Mesenchymal stem cell (in vitro differentiated cells and primary cell): Measurements from ENCODE around the gene NEK3.

ENCODE experiments used
- DNase-seq: peaks from one replicate; pipeline ENCODE4 v3.0.0-alpha.2; 2013
- H2AFZ ChIP-seq: one replicate; pipeline ENCODE4 v1.6.1; 2013; ENCODE audit warnings: low read depth, mild to moderate bottlenecking, control low read depth, inconsistent platforms, low read length, moderate library complexity
- H2AK5ac ChIP-seq: 2 replicates; pipeline ENCODE4 v1.6.1; 2013; ENCODE audit warnings: low read length, moderate library complexity, mild to moderate bottlenecking, inconsistent platforms; ENCODE audit not compliant: severe bottlenecking
- H2BK120ac ChIP-seq: one replicate; pipeline ENCODE4 v1.6.1; 2013; ENCODE audit warnings: low read depth, mild to moderate bottlenecking, inconsistent platforms, low read length, moderate library complexity
- H2BK12ac ChIP-seq, 2 experiments: one replicate each; pipeline ENCODE4 v1.6.1; 2013; ENCODE audit warnings: inconsistent platforms in 2 of 2, low read length in 2 of 2, mild to moderate bottlenecking in 2 of 2, moderate library complexity in 2 of 2, control low read depth in 1 of 2
- H2BK15ac ChIP-seq: one replicate; pipeline ENCODE4 v1.6.1; 2013; ENCODE audit warnings: mild to moderate bottlenecking, low read depth, inconsistent platforms; ENCODE audit not compliant: poor library complexity, severe bottlenecking
- H2BK5ac ChIP-seq: 2 replicates; pipeline ENCODE4 v1.6.1; 2013; ENCODE audit warnings: low read depth, mild to moderate bottlenecking, low read length, control low read depth, inconsistent platforms; ENCODE audit not compliant: poor library complexity, severe bottlenecking
- H3K14ac ChIP-seq, 2 experiments: one replicate each; pipeline ENCODE4 v1.6.1; 2013; ENCODE audit warnings: inconsistent platforms in 2 of 2, low read length in 2 of 2, control low read depth in 1 of 2, mild to moderate bottlenecking in 1 of 2, moderate library complexity in 1 of 2
- H3K18ac ChIP-seq, 2 experiments: one replicate each; pipeline ENCODE4 v1.6.1; 2013; ENCODE audit warnings: inconsistent platforms in 2 of 2, low read length in 2 of 2, control low read depth in 1 of 2, low read depth in 1 of 2, mild to moderate bottlenecking in 1 of 2
- H3K23ac ChIP-seq, 2 experiments: one replicate each; pipeline ENCODE4 v1.6.1; 2013; ENCODE audit warnings: inconsistent platforms in 2 of 2, low read length in 2 of 2, mild to moderate bottlenecking in 2 of 2, moderate library complexity in 2 of 2, control low read depth in 1 of 2
- H3K27ac ChIP-seq: 2 replicates; pipeline ENCODE4 v1.5.1; 2013; ENCODE audit warnings: mild to moderate bottlenecking, moderate library complexity, low read length, control low read depth, inconsistent platforms; ENCODE audit not compliant: poor library complexity, severe bottlenecking
- H3K27me3 ChIP-seq, 2 experiments: 2 replicates each; pipeline versions ENCODE4 v1.6.1 to v1.7.0; 2013; ENCODE audit warnings: low read length in 2 of 2, mild to moderate bottlenecking in 2 of 2, moderate library complexity in 2 of 2, control low read depth in 1 of 2, inconsistent platforms in 1 of 2; ENCODE audit not compliant: control insufficient read depth in 1 of 2, insufficient read depth in 1 of 2
- H3K36me3 ChIP-seq, 2 experiments: 2 replicates each; pipeline versions ENCODE4 v1.6.1 to v1.7.0; 2013; ENCODE audit warnings: low read length in 2 of 2, control low read depth in 1 of 2, inconsistent platforms in 1 of 2, low read depth in 1 of 2, mild to moderate bottlenecking in 1 of 2; ENCODE audit not compliant: insufficient read depth in 2 of 2, control insufficient read depth in 1 of 2
- H3K4ac ChIP-seq, 2 experiments: one replicate each; pipeline ENCODE4 v1.6.1; 2013; ENCODE audit warnings: inconsistent platforms in 2 of 2, low read length in 2 of 2, mild to moderate bottlenecking in 2 of 2, moderate library complexity in 2 of 2, control low read depth in 1 of 2, low read depth in 1 of 2
- H3K4me1 ChIP-seq: 2 replicates; pipeline ENCODE4 v1.6.1; 2013; ENCODE audit warnings: low read depth, low read length, control low read depth; ENCODE audit not compliant: control insufficient read depth, insufficient read depth
- H3K4me2 ChIP-seq: 2 replicates; pipeline ENCODE4 v1.6.1; 2013; ENCODE audit warnings: low read length, mild to moderate bottlenecking, inconsistent platforms; ENCODE audit not compliant: poor library complexity, severe bottlenecking
- H3K4me3 ChIP-seq, 2 experiments: 2 replicates each; pipeline versions ENCODE4 v1.5.1 to v1.7.0; 2013; ENCODE audit warnings: low read length in 2 of 2, mild to moderate bottlenecking in 2 of 2, control low read depth in 1 of 2, low read depth in 1 of 2; ENCODE audit not compliant: insufficient read depth in 1 of 2
- H3K79me1 ChIP-seq: replicated peaks from 2 replicates; pipeline ENCODE4 v1.6.1; 2013; ENCODE audit warnings: mild to moderate bottlenecking, control low read depth, low read length, inconsistent platforms; ENCODE audit not compliant: poor library complexity, severe bottlenecking
- H3K9ac ChIP-seq: 2 replicates; pipeline ENCODE4 v1.7.0; 2013; ENCODE audit warnings: mild to moderate bottlenecking, low read length, moderate library complexity
- H3K9me3 ChIP-seq: 2 replicates; pipeline ENCODE4 v1.7.0; 2013; ENCODE audit warnings: mild to moderate bottlenecking, low read length; ENCODE audit not compliant: control insufficient read depth
- H4K8ac ChIP-seq: one replicate; pipeline ENCODE4 v1.6.1; 2013; ENCODE audit warnings: inconsistent platforms, mild to moderate bottlenecking, low read length, moderate library complexity
- H4K91ac ChIP-seq: one replicate; pipeline ENCODE4 v1.6.1; 2013; ENCODE audit warnings: mild to moderate bottlenecking, low read length, inconsistent platforms
- WGBS: methylation state at CpG from one replicate; pipeline ENCODE4 v1.1.7; 2013; ENCODE audit warnings: mixed read lengths; 5-methylcytosine and 5-hydroxymethylcytosine counted together

Gene NEK3

DNA sequence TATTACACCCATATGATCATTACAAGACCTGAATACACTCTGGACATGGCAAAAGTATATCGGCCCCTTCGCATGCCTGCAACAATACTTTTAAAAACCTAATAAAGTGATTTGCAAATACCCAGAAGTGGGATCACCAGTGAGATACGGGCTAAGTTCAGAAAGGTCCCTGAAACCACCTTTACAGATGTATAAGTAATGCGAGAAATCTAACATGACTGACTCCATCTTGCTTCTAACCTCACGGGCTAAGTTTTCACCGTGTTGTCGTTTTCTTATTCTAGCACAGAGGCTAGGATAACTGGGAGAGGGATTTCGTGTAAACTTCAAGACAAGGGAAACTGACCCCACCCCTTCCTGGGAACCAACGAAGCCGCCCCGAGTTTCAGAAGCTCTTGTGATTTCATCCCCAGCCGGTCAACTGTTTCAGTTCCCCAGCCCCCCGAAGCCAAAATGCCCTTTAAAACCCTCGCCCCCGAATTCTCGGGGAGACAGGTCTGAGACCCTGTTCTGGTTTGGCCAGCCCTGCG, 703 bp downstream of the NEK3 start:
- no peak overlapping the region for H2AK5ac ChIP-seq
- H4K8ac ChIP-seq = peak overlapping the region; percentile 92
- H3K4me2 ChIP-seq = peak overlapping the region; percentile 83
- peak overlapping the region in 1 of 2 experiments; percentile 23 for H2BK12ac ChIP-seq
- peak overlapping the region; percentile 98 for H4K91ac ChIP-seq
- peak overlapping the region; percentile 78 to 84 for H3K4me3 ChIP-seq
- H2AFZ ChIP-seq = no peak overlapping the region
- peak overlapping the region; percentile 6 to 87 for H3K4ac ChIP-seq
- H2BK15ac ChIP-seq = no peak overlapping the region
- H3K9ac ChIP-seq = peak overlapping the region; percentile 93
- peak overlapping the region; percentile 54 to 86 for H3K18ac ChIP-seq
- H2BK5ac ChIP-seq = no peak overlapping the region
- no peaks in the 10 kb centered on the region for H3K36me3 ChIP-seq
- H3K14ac ChIP-seq = no peak overlapping the region
- no peaks in the 10 kb centered on the region for H3K9me3 ChIP-seq
- no peak overlapping the region for H3K23ac ChIP-seq
- DNase-seq = peak; percentile 61
- H3K79me1 ChIP-seq = peaks cover 12% of the 10 kb centered on the region
- no peaks in the 10 kb centered on the region for H3K27me3 ChIP-seq
- peaks cover 9% of the 10 kb centered on the region for H3K4me1 ChIP-seq
- WGBS = 23% methylated on average over 14 of the region's 17 CpGs
- peak overlapping the region; percentile 92 for H2BK120ac ChIP-seq
- H3K27ac ChIP-seq = peak overlapping the region; percentile 15

- no peak overlapping the region for H3K4ac ChIP-seq
These were observed 2.6 kb downstream of the NEK3 start for GRCh38 chr13:52156724-52157261.

DNA sequence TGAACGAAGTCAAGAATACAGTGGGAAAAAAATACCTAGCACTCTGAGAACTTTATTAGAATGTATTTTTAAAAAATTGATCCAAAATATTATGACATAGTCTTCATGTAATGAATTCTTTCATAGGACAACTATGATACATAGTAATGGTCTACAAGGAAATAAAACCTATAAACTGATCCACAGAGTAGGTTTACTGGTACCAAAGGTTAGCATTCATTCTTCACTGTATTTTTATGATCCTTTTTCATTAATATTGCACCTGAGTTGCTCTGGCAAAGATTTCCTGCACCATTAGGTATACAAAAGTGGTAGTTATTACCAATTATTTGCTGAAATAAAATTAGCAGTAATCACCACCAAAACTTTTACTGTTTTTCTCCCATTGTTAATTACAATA, 4.2 kb downstream of the NEK3 start:
- no CpG with 5 or more reads among the region's 1 CpG for WGBS
- no peak overlapping the region for H4K91ac ChIP-seq
- H3K9ac ChIP-seq = no peak overlapping the region
- H2BK120ac ChIP-seq = no peak overlapping the region
- peaks cover 3% of the 10 kb centered on the region for H3K4me1 ChIP-seq
- H3K36me3 ChIP-seq = peaks cover 3 to 24% of the 10 kb centered on the region in 2 experiments
- no peak overlapping the region for H3K27ac ChIP-seq
- H4K8ac ChIP-seq = no peak overlapping the region
- H3K4ac ChIP-seq = no peak overlapping the region
- H2BK12ac ChIP-seq = no peak overlapping the region
- no peak for DNase-seq
- H2AFZ ChIP-seq = no peak overlapping the region
- peaks cover 12% of the 10 kb centered on the region for H3K79me1 ChIP-seq
- no peak overlapping the region for H3K4me3 ChIP-seq
- H3K18ac ChIP-seq = no peak overlapping the region
- H2BK5ac ChIP-seq = no peak overlapping the region
- H2AK5ac ChIP-seq = no peak overlapping the region
- no peaks in the 10 kb centered on the region for H3K9me3 ChIP-seq
- H3K27me3 ChIP-seq = no peaks in the 10 kb centered on the region
- no peak overlapping the region for H3K23ac ChIP-seq
- H2BK15ac ChIP-seq = no peak overlapping the region
- H3K14ac ChIP-seq = no peak overlapping the region
- no peak overlapping the region for H3K4me2 ChIP-seq

More at GRCh38 chr13:52156724-52157261, 2.6 kb downstream of the NEK3 start:
- Histone ChIP-seq H3K14ac (no peak overlapping the region), H2BK15ac (no peak overlapping the region), H3K79me1 (peaks cover 12% of the 10 kb centered on the region), H4K8ac (no peak overlapping the region), H3K36me3 (peaks cover 0 to 8% of the 10 kb centered on the region in 2 experiments), H2AFZ (no peak overlapping the region), H3K9ac (no peak overlapping the region), H3K4me2 (no peak overlapping the region), H3K9me3 (no peaks in the 10 kb centered on the region), H4K91ac (no peak overlapping the region), H3K27ac (no peak overlapping the region), H2BK120ac (no peak overlapping the region), H3K27me3 (no peaks in the 10 kb centered on the region), H2AK5ac (no peak overlapping the region), H3K4me1 (peaks cover 6% of the 10 kb centered on the region), H3K18ac (no peak overlapping the region), H2BK5ac (no peak overlapping the region), H3K4me3 (no peak overlapping the region), H3K23ac (no peak overlapping the region), H2BK12ac (no peak overlapping the region)
- peak; percentile 22 for DNase-seq
- no CpG with 5 or more reads among the region's 1 CpG for WGBS

GRCh38 chr13:52147225-52147624, 12.2 kb downstream of the NEK3 start:
- H3K9ac ChIP-seq = no peak overlapping the region
- DNase-seq = no peak

More at GRCh38 chr13:52147225-52147624, 12.2 kb downstream of the NEK3 start:
- no peak overlapping the region for H2BK15ac ChIP-seq
- no peak overlapping the region for H3K4ac ChIP-seq
- no peak overlapping the region for H2BK120ac ChIP-seq
- H4K91ac ChIP-seq = no peak overlapping the region
- H3K23ac ChIP-seq = no peak overlapping the region
- no peak overlapping the region for H3K27ac ChIP-seq
- no peak overlapping the region for H3K18ac ChIP-seq
- no peaks in the 10 kb centered on the region for H3K27me3 ChIP-seq
- no peak overlapping the region for H2AFZ ChIP-seq
- H3K79me1 ChIP-seq = no peaks in the 10 kb centered on the region
- H3K4me1 ChIP-seq = no peaks in the 10 kb centered on the region
- no peak overlapping the region for H2BK12ac ChIP-seq
- 91% methylated on average over 1 of the region's 1 CpG for WGBS
- H3K4me3 ChIP-seq = no peak overlapping the region
- no peak overlapping the region for H2BK5ac ChIP-seq
- no peak overlapping the region for H3K14ac ChIP-seq
- H3K9me3 ChIP-seq = no peaks in the 10 kb centered on the region
- no peak overlapping the region for H4K8ac ChIP-seq
- H2AK5ac ChIP-seq = no peak overlapping the region
- peaks cover 6 to 48% of the 10 kb centered on the region in 2 experiments for H3K36me3 ChIP-seq
- no peak overlapping the region for H3K4me2 ChIP-seq
